ENCODE data around the gene GNG7. TPM values are rescaled to one million over a fixed set of nuclear protein-coding genes. Genes with fewer than 3 reads are reported as not detected.
A peak's percentile ranks its signal among the peaks of the same experiment; 100 is the strongest.

GNG7 gene
- total RNA-seq, 1 experiment from 2014 or later, result 7.7 TPM

DNA sequence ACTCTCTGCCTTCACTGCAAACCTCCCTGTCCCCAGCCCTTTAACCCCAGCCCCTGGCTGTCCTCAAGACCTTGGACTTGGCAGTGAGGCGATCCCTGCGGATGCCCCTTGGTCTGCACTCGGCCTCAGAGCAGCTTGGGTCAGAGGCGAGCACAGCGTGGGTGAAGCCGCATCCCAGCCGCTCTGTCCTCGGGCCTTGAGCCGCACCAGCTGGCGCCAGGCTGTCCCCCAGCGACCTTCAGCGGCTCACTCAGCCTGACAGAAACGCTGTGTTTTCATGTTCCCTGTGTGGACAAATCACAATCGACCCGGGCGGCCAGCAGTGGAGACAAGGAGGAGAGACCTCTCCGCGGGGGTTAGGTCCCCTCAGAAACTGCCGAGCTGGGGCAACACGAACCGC, 52.0 kb downstream of the GNG7 start:
- Mint-ChIP-seq H3K9me3 (no peaks in the 10 kb centered on the region), H3K4me1 (peaks cover 9 to 14% of the 10 kb centered on the region in 2 experiments), H3K36me3 (ENCODE audit: insufficient read depth in 1 of 3, low read depth in 3 of 3) (no peaks in the 10 kb centered on the region; a peak in 1 of 7 replicates), H3K27me3 (ENCODE audit: low read depth) (0 out of 2 replicates have a peak, but pooled peaks cover 1% of the 10 kb centered on the region), H3K27ac (no peak overlapping the region), H3K4me3 (no peak overlapping the region)
- H3K27me3 ChIP-seq (ENCODE audit: insufficient read depth, low read length), result no peaks in the 10 kb centered on the region
- no peaks in the 10 kb centered on the region for H3K79me1 ChIP-seq (ENCODE audit: insufficient read depth, low read depth, low read length, poor library complexity, severe bottlenecking)
- H3K18ac ChIP-seq (ENCODE audit: insufficient read length, low read depth, low read length), result no peak overlapping the region
- H3K27ac ChIP-seq (ENCODE audit: insufficient read length, low read depth, low read length), result no peak overlapping the region
- H3K14ac ChIP-seq (ENCODE audit: insufficient read depth, low read length), result no peak overlapping the region
- H4K91ac ChIP-seq (ENCODE audit: insufficient read length, low read depth, low read length), result no peak overlapping the region
- no peak overlapping the region for H2BK12ac ChIP-seq (ENCODE audit: insufficient read length, low read depth, low read length)
- H3K9ac ChIP-seq (ENCODE audit: extremely low read depth, insufficient read length, low read length), result no peak overlapping the region
- H2BK20ac ChIP-seq (ENCODE audit: low read depth, low read length, poor library complexity, severe bottlenecking), result no peak overlapping the region
- H3K79me2 ChIP-seq (ENCODE audit: insufficient read depth, low read length), result no peaks in the 10 kb centered on the region
- no peaks in the 10 kb centered on the region for H3K23me2 ChIP-seq (ENCODE audit: insufficient read length, low read depth, low read length, poor library complexity, severe bottlenecking)
- no peak for DNase-seq
- H2BK5ac ChIP-seq (ENCODE audit: insufficient read length, low read length), result no peak overlapping the region
- no peak for TF ChIP-seq CTCF (conservative IDR thresholded peaks at IDR 0.05)
- no peak overlapping the region for H4K8ac ChIP-seq (replicated peaks; ENCODE audit: insufficient read length, low read depth, low read length)
- no peaks in the 10 kb centered on the region for H4K20me1 ChIP-seq (ENCODE audit: control insufficient read depth, insufficient read depth, insufficient read length)
- H2AK5ac ChIP-seq (ENCODE audit: insufficient read length, low read length), result no peak overlapping the region
- no peak overlapping the region for H3T11ph ChIP-seq (ENCODE audit: low read length)
- WGBS (ENCODE audit: extremely low coverage, insufficient read length, low lambda C conversion rate), result no CpG with 5 or more reads among the region's 21 CpGs
- 0 out of 2 replicates have a peak overlapping the region, but pooled peaks have one; percentile 52 for H2BK15ac ChIP-seq (ENCODE audit: low read depth, low read length)
- no peak overlapping the region for H2BK120ac ChIP-seq (ENCODE audit: low read depth, low read length, poor library complexity, severe bottlenecking)
- no peaks in the 10 kb centered on the region for H3K9me3 ChIP-seq (ENCODE audit: control insufficient read depth, low read depth, low read length)
- H3K23ac ChIP-seq (ENCODE audit: insufficient read length, low read depth, low read length), result no peak overlapping the region
- H3K56ac ChIP-seq (ENCODE audit: insufficient read length, low read depth, low read length), result no peak overlapping the region
- H4K5ac ChIP-seq (ENCODE audit: insufficient read length, low read depth, low read length), result no peak overlapping the region
- H3K4me1 ChIP-seq (ENCODE audit: insufficient read depth, low read length), result no peaks in the 10 kb centered on the region
- no peak overlapping the region for H3K4ac ChIP-seq (ENCODE audit: low read depth, low read length)
- H2AFZ ChIP-seq (ENCODE audit: low read length), result no peak overlapping the region
- H3K4me2 ChIP-seq (ENCODE audit: insufficient read depth, insufficient read length, low read length), result no peak overlapping the region
